ENCODE measurements around the gene ENGASE.

Gene ENGASE

DNA sequence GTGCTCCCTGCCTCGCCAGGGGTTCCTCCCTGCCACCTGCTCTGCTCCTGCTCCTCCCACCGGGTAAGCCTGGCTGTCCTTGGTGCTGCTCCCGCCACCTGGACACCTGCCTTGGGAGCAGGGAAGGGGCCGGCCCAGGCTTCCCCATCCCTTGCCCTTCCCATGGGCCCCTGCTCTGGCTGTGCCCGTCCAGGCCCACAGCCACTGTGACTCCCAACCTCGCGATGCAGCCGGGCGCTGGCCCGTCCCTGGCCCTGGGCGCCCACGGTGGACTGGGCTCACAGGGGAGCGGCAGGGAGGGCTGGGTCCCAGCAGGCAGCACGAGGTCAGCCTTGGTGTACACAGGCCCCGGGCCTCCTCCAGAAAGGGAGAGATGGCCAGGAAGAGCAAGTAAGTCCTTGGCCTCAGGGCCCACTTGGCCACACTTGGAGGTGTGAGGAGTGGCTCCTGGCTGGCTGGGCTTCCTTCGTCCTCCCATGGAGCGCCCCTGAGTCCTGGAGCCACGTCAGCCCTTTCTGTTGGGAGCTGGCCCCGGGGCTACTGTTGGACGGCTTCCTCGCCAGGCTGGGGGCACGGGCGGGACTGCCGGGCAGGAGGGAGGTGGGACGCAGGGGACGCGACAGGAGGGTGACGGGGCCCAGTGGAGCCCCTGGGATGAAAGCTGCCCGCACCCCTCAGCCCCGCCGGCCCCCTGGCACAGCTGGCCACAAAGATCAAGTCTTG, 15.3 kb downstream of the ENGASE start:
- peaks cover 17% of the 10 kb centered on the region for H3K36me3 ChIP-seq (ENCODE audit: insufficient read depth, low read length)
- H3K9me3 ChIP-seq (ENCODE audit: low read length) = no peaks in the 10 kb centered on the region
- H2AFZ ChIP-seq (ENCODE audit: low read depth, low read length) = no peak overlapping the region
- H3K4me1 ChIP-seq (ENCODE audit: insufficient read depth, low read length) = peaks cover 6% of the 10 kb centered on the region
- peaks cover 3% of the 10 kb centered on the region for H3K27me3 ChIP-seq (ENCODE audit: insufficient read depth, low read length)
- no peak overlapping the region for H3K4me3 ChIP-seq (ENCODE audit: low read length)

DNA sequence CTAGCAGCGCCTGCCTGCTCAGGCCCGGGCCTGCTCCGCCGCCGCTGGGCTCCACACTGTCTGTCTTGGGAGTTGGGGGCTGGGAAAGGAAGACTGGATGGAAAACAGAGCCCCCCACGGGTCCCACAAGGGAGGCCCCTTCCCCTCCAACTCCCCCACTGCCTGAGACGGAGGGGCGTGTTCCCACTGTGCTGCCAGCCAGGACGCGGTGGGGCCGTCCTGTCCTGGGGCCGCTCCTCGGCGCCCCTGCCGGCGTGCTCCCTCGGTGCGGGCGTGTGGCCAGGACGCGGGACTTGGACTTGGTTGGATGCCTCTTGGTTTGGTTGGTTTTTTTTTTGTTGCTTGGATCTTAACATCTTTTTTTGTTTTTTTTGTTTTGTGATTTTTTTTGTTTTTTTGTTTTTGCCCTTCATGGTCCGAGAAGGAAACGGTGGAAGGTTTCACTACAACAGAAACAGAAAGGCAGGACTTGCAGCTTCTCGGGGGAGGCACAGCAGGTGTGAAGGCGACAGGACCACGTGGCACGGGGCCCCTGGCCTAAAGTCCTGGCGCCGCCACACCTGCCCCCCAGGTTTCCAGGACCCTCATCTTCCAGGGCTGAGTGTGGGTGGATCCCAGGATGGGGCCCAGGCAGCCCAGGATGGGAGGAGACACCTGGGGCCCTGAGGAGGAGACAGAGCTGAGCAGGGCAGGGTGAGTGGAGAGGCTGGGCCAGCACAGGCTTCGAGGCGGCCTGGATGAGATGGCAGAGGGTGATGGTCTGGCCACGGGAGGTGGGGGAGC, 16.0 kb downstream of the ENGASE start:
- Histone ChIP-seq H3K36me3 (ENCODE audit: insufficient read depth, low read length) (peaks cover 10% of the 10 kb centered on the region), H3K4me1 (ENCODE audit: insufficient read depth, low read length) (peaks cover 6% of the 10 kb centered on the region), H3K9me3 (ENCODE audit: low read length) (no peaks in the 10 kb centered on the region), H3K27me3 (ENCODE audit: insufficient read depth, low read length) (peaks cover 7% of the 10 kb centered on the region), H3K4me3 (ENCODE audit: low read length) (no peak overlapping the region), H2AFZ (ENCODE audit: low read depth, low read length) (no peak overlapping the region)

GRCh38 chr17:79091226-79091670, 16.6 kb downstream of the ENGASE start:
- H3K4me3 ChIP-seq (ENCODE audit: low read length) = no peak overlapping the region
- H3K4me1 ChIP-seq (ENCODE audit: insufficient read depth, low read length) = peaks cover 6% of the 10 kb centered on the region
- H3K36me3 ChIP-seq (ENCODE audit: insufficient read depth, low read length) = peaks cover 6% of the 10 kb centered on the region
- no peak overlapping the region for H2AFZ ChIP-seq (ENCODE audit: low read depth, low read length)
- peaks cover 13% of the 10 kb centered on the region for H3K27me3 ChIP-seq (ENCODE audit: insufficient read depth, low read length)
- H3K9me3 ChIP-seq (ENCODE audit: low read length) = no peaks in the 10 kb centered on the region

- Histone ChIP-seq H3K27me3 (ENCODE audit: insufficient read depth, low read length) (peaks cover 15% of the 10 kb centered on the region), H3K4me3 (ENCODE audit: low read length) (no peak overlapping the region), H3K4me1 (ENCODE audit: insufficient read depth, low read length) (peaks cover 6% of the 10 kb centered on the region), H3K9me3 (ENCODE audit: low read length) (no peaks in the 10 kb centered on the region), H2AFZ (ENCODE audit: low read depth, low read length) (no peak overlapping the region), H3K36me3 (ENCODE audit: insufficient read depth, low read length) (no peaks in the 10 kb centered on the region)
Observed at GRCh38 chr17:79092567-79092966, 17.9 kb downstream of the ENGASE start.

- H3K9me3 ChIP-seq (ENCODE audit: low read length) = no peaks in the 10 kb centered on the region
- no peak overlapping the region for H2AFZ ChIP-seq (ENCODE audit: low read depth, low read length)
- H3K27me3 ChIP-seq (ENCODE audit: insufficient read depth, low read length) = peaks cover 22% of the 10 kb centered on the region
- H3K4me1 ChIP-seq (ENCODE audit: insufficient read depth, low read length) = peaks cover 6% of the 10 kb centered on the region
- no peak overlapping the region for H3K4me3 ChIP-seq (ENCODE audit: low read length)
- H3K36me3 ChIP-seq (ENCODE audit: insufficient read depth, low read length) = no peaks in the 10 kb centered on the region
Observed at GRCh38 chr17:79093270-79093669, 18.6 kb downstream of the ENGASE start.

DNA sequence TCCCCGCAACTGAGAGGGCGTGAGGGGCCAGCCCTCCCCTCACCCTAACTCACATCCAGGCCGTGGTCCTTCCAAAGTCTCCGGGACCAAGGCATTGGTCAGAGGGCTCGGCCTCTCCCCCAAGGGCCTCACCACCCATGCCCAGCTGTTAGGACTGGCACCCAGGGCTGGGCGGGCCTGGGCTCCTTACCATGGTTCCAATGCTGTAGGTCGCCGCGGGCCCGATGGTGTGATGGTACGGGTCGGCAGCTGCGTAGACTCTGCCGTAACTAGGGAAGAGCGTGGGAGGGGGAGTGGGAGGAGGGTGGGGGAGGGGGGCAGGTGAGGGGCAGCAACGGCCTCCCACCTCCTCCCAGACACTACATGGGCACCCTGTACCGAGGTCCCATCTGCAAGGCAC, 19.6 kb downstream of the ENGASE start:
- no peak overlapping the region for H3K4me3 ChIP-seq (ENCODE audit: low read length)
- peaks cover 29% of the 10 kb centered on the region for H3K27me3 ChIP-seq (ENCODE audit: insufficient read depth, low read length)
- H3K36me3 ChIP-seq (ENCODE audit: insufficient read depth, low read length) = no peaks in the 10 kb centered on the region
- H3K9me3 ChIP-seq (ENCODE audit: low read length) = no peaks in the 10 kb centered on the region
- peaks cover 6% of the 10 kb centered on the region for H3K4me1 ChIP-seq (ENCODE audit: insufficient read depth, low read length)
- no peak overlapping the region for H2AFZ ChIP-seq (ENCODE audit: low read depth, low read length)

DNA sequence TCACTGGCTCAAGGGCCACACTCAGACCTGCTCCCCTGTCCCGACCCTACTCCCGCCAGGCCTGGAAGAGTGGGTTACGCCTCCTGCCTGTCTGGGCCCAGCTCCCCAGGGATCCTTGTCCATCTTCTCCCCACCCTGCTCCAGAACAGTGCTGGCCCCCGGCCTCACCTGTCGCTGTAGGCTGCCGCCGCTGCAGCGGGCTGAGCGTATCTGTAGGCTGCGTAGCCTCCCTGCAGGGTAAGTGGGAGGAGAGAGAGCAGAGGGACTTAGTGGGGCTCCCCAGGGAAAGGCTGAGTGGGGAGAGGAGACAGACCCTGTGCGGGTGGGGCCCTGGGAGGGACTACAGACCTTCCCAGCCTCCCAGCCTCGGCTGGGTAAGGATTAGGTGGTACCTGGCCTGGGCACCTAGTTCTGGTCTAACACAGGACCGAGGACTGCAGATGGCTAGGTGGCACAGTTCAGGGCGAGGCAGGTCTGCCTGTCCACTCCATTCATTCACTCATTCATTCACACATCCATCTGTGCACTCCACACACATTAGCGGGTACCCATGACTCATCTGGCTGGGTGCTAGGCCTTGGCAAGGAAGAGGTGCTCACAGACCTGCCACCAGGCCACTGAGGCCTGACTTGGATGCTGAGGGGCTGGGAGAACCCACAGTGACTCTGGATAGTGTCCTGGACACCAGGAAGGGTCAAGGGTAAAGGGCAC, 20.9 kb downstream of the ENGASE start:
- Histone ChIP-seq H3K4me1 (ENCODE audit: insufficient read depth, low read length) (peaks cover 6% of the 10 kb centered on the region), H3K4me3 (ENCODE audit: low read length) (no peak overlapping the region), H3K27me3 (ENCODE audit: insufficient read depth, low read length) (peaks cover 42% of the 10 kb centered on the region), H3K36me3 (ENCODE audit: insufficient read depth, low read length) (no peaks in the 10 kb centered on the region), H2AFZ (ENCODE audit: low read depth, low read length) (no peak overlapping the region), H3K9me3 (ENCODE audit: low read length) (no peaks in the 10 kb centered on the region)

DNA sequence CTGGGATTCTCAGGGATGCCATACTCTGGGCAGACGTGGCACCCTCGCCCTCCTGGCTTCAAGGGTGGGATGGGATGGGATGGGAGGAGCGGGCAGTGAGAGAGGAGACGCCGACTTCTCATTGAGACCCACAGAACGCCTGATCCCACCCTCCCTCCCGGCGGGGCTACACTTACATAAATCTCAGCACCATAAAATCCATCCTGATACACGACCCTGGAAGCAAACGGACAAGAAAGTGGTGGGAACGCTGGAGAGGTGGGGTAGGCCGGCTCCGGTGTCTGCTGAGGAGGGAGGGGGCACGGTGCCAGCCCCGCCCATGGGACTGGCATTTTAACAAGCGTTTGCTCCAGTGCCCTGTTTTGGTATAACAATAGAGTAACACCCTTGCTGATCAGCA, 21.9 kb downstream of the ENGASE start:
- Histone ChIP-seq H3K4me3 (ENCODE audit: low read length) (no peak overlapping the region), H3K27me3 (ENCODE audit: insufficient read depth, low read length) (peaks cover 51% of the 10 kb centered on the region), H3K36me3 (ENCODE audit: insufficient read depth, low read length) (no peaks in the 10 kb centered on the region), H3K9me3 (ENCODE audit: low read length) (no peaks in the 10 kb centered on the region), H3K4me1 (ENCODE audit: insufficient read depth, low read length) (peaks cover 6% of the 10 kb centered on the region), H2AFZ (ENCODE audit: low read depth, low read length) (no peak overlapping the region)

DNA sequence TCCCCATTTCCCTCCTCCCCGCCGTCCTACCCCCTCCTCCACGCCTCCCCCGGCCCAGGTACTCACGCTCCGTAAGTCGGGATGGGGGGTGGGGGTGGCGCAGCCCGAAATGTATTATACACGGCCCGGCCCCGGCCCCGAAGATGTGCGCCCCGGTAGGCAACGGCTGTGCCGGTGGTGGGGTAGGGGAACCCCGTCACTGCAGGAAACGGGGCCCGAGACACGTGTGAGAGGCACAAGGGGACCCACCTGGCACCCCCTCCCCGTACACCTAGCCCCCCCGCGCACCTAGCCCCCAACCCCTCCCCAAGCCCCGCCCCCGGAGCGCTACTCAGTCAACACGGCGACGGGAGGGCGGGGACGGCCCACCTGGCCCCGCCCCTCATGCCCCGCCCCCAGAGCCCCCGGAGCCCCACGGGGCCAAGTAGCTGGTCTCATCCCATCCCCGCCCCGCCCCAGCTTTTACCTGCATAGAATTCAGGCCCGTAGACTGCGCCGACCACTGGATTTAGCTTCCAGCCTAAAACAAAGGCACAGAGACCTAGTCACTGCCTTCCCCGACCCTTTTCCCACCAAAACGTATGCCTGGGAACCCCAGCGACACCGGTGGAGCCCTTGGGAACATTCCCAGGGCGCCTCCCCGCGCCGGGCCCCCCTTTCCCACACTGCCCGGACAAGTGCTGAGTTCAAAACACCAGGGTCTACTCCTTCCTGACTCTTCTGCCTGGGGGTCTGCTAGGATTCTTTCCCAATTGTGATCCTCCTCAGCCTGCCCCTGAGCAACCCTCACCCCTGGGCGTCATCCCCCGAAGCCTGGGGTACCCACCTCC, 22.8 kb downstream of the ENGASE start:
- no peak overlapping the region for H2AFZ ChIP-seq (ENCODE audit: low read depth, low read length)
- peaks cover 4% of the 10 kb centered on the region for H3K4me1 ChIP-seq (ENCODE audit: insufficient read depth, low read length)
- no peak overlapping the region for H3K4me3 ChIP-seq (ENCODE audit: low read length)
- no peaks in the 10 kb centered on the region for H3K36me3 ChIP-seq (ENCODE audit: insufficient read depth, low read length)
- no peaks in the 10 kb centered on the region for H3K9me3 ChIP-seq (ENCODE audit: low read length)
- peaks cover 58% of the 10 kb centered on the region for H3K27me3 ChIP-seq (ENCODE audit: insufficient read depth, low read length)

DNA sequence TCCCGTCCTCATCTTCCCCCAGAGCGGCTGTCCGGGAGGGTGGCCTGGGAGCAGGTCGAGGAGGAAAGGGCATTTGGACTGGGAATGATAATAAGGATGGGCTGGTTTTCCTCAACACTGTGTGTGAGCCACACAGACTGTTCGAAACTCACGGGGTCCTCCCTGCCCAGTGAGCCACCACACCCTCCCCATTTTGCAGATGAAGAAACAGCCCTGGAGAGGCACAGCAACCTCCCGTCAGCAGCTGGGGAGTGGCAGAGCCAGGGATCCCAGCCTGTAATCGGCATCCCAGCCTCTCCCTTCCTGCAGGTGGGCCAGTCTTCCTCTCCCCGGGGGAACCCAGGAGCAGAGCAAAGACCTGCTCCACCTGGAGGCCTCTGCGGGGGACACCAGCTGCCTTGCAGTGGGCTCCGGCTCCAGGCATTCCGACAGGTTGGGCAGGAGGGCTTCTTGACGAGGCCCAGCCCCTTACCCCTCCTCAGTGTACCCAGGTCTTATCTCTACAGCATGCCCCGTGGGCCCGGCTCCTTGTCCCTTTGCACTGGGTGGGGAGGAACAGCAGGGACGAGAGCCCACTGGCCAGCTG, 23.8 kb downstream of the ENGASE start:
- H3K4me3 ChIP-seq (ENCODE audit: low read length) = no peak overlapping the region
- H2AFZ ChIP-seq (ENCODE audit: low read depth, low read length) = no peak overlapping the region
- H3K4me1 ChIP-seq (ENCODE audit: insufficient read depth, low read length) = no peaks in the 10 kb centered on the region
- no peaks in the 10 kb centered on the region for H3K36me3 ChIP-seq (ENCODE audit: insufficient read depth, low read length)
- peaks cover 63% of the 10 kb centered on the region for H3K27me3 ChIP-seq (ENCODE audit: insufficient read depth, low read length)
- H3K9me3 ChIP-seq (ENCODE audit: low read length) = no peaks in the 10 kb centered on the region

GRCh38 chr17:79100405-79100804, 25.8 kb downstream of the ENGASE start:
- no peaks in the 10 kb centered on the region for H3K36me3 ChIP-seq (ENCODE audit: insufficient read depth, low read length)
- H3K27me3 ChIP-seq (ENCODE audit: insufficient read depth, low read length) = peaks cover 77% of the 10 kb centered on the region
- no peaks in the 10 kb centered on the region for H3K9me3 ChIP-seq (ENCODE audit: low read length)
- H2AFZ ChIP-seq (ENCODE audit: low read depth, low read length) = no peak overlapping the region
- no peaks in the 10 kb centered on the region for H3K4me1 ChIP-seq (ENCODE audit: insufficient read depth, low read length)
- H3K4me3 ChIP-seq (ENCODE audit: low read length) = no peak overlapping the region

DNA sequence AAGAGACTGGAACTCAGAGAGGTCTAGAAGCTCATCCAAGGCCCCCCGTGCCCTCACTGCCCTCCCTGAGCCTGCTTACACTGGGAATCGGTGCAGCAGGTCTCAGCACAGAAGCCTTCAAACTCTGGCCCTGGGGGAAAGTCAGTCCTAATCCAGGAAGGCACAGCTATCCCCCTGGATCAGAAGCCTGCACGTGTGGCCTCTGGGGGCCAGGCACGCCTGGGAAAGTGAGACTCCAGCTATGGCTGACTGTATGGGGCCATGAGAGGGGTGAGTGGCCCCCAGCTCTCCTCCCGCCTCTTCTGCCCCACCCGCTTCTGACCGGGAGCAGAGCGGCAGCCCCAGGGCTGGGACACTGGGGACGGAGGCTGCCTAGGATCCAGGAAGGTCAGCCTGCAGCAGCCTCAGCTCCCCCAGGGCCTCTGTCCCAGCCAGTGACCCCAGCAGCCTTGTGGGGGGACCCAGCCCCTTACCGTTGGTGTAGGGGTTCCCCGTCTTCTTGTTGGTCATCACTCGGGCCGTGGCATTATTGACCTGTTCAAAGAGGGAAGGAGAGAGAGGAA, 26.6 kb downstream of the ENGASE start:
- Histone ChIP-seq H3K4me1 (ENCODE audit: insufficient read depth, low read length) (no peaks in the 10 kb centered on the region), H3K9me3 (ENCODE audit: low read length) (no peaks in the 10 kb centered on the region), H2AFZ (ENCODE audit: low read depth, low read length) (no peak overlapping the region), H3K4me3 (ENCODE audit: low read length) (no peak overlapping the region), H3K36me3 (ENCODE audit: insufficient read depth, low read length) (no peaks in the 10 kb centered on the region), H3K27me3 (ENCODE audit: insufficient read depth, low read length) (peaks cover 72% of the 10 kb centered on the region)

Data from neuron (in vitro differentiated cells).